HG03060 (cell line): ENCODE data around the gene EXOC4.
"Not testable (repeated sequence)": the region's sequence is repeated elsewhere in the genome, so short reads cannot be mapped to it uniquely, and the experiment has no call there.

Experiments
- ATAC-seq: cut with Tn5 transposase; IDR thresholded peaks from one replicate; pipeline ENCODE4 v1.9.1; 2021; ENCODE audit warnings: low read depth, moderate number of reproducible peaks; ENCODE audit not compliant: unreplicated experiment

The EXOC4 gene

GRCh38 chr7:133593561-133593960 is 340.7 kb downstream of the EXOC4 start:
- ATAC-seq = no peak

DNA sequence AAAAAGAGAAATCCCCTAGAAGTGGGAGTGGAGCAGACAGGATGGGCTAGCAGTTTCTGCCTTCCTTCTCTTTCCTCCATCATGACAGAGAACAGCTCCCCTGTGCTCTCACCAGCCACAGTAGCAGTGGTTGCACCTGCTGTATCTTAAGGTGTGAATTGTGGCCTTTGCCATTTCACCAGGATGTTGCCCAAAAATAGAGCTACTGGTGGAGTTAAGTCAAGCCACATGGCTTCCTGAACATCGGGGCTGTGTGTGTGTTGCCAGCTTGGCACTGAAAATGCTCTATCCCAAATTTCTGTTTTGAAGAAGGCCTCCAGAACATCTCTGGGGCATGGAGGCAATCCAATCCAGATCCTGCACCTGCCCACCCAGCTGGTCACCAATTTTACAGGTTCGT is 348.7 kb downstream of the EXOC4 start:
- no peak for ATAC-seq

GRCh38 chr7:133602291-133602690 is 349.4 kb downstream of the EXOC4 start:
- ATAC-seq = no peak

GRCh38 chr7:133606991-133607390 is 354.1 kb downstream of the EXOC4 start:
- ATAC-seq = no peak

DNA sequence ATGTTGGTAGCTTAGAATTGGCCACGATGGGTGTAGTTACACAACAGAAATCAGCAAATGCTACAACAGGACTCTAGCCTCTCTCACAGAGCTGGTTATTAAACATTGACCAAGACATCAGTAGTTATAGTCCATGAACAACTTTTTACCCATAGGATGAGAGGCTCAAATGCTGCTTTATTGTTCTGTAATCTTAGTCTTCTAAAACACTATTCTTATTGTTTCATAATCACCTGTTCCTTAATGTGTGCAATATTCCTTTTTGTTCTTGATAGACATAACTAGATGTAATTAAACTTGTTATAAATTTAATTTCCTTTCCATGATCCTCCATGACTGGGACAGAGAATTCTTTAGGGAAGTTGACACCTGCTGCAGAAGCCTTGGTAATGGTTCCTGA is 356.9 kb downstream of the EXOC4 start:
- ATAC-seq = no peak

DNA sequence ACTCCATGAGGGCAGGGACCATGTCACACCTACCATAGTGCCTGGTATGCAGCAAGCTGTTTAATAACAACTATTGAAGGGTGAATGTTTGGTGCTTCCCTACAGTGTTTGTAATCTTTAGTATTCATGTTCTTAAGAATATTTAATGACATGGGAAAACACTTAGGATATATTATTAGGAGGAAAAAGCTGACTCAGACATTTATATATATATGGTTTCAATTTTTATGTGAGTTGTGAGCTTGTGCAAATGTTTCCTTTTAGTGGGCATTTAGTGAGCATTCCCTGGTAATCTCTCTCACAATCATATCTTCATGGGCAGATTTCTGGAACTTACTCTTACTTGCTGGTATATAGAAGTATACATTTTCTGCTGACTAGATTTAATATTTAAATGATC is 359.1 kb downstream of the EXOC4 start:
- no peak for ATAC-seq

- ATAC-seq = no peak
Observed at GRCh38 chr7:133613250-133613790, 360.4 kb downstream of the EXOC4 start.

DNA sequence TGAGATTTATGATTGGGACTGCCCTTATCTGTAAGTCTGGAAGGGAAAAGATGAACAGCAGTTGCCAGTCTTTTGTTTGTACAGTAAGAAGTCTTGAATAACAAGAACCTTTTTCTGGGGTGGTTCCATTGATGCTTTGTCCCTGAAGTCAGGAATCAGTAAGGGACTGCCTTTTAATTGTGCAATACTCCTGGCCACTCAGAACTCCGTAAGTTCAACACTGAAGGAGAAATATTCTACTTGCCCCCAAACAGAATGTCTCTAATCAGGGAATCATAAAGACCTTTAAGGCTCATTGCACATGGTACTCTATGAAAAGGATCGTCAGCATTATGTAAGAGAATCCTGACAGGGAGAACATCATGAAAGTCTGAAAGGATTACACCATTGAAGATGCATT is 361.4 kb downstream of the EXOC4 start:
- no peak for ATAC-seq

DNA sequence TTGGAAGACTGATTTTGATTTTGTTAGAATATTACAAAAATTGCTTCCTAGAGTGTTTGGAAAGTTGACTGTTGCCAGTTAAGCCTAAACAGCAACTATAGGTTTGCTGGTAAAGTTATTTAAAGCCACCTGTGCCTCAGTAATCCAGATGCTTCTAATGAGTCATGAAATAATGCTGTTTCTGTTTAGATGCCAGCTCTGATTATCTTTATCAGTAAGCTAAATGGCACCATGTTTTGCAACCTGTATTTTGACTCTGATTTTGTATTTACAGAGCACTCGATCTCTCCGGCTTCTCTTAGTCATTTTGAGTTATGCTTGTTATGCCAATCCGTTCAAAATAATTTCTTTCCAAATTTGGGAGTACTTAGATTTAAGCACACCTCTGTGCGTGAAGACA is 366.1 kb downstream of the EXOC4 start:
- ATAC-seq = no peak

GRCh38 chr7:133619491-133619890 is 366.6 kb downstream of the EXOC4 start:
- ATAC-seq = no peak

DNA sequence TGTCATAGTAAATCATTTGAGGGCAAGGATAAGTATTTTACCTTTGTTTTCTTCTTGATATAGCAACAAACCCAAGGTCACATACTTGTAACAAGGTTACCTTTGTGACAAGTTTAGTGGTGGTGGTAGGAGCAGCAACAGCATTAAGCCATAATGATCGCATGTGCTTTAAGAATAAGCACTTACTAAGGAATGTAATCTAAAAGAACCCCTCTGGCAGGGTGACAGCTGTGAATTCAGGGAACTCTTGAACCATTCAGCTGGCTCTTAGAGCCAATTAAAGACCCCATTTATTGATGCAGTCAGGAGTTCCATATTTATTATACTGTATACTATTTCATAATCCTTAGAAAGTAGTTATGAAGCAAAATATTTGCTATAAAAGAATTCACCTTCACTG is 370.8 kb downstream of the EXOC4 start:
- ATAC-seq = no peak

GRCh38 chr7:133625046-133625445 is 372.2 kb downstream of the EXOC4 start:
- no peak for ATAC-seq

- no peak for ATAC-seq
Observed at GRCh38 chr7:133629701-133630100, 376.8 kb downstream of the EXOC4 start.

GRCh38 chr7:133633055-133633454 is 380.2 kb downstream of the EXOC4 start:
- no peak for ATAC-seq

DNA sequence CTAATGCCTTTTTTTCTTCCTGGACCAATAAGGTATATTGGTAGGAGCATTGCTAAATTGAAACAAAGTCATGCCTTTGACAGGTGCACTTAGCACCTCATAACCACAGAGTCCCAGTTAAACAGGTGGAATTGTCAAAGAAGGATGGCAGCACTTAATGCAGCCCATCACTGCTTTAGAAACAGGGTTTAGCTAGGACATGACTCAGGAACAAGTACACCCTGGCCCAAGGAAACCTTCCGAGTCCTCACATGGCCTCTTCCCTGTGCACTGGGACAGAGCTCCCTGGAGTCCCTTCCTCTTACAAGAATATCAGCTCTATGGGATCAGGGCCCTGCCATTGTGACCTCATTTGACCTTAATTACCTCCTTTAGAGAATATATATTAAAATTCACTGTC is 382.7 kb downstream of the EXOC4 start:
- ATAC-seq = no peak

GRCh38 chr7:133638857-133639256 is 386.0 kb downstream of the EXOC4 start:
- ATAC-seq = no peak

- ATAC-seq = no peak
Observed at GRCh38 chr7:133641436-133641835, 388.6 kb downstream of the EXOC4 start.

GRCh38 chr7:133642907-133643306 is 390.0 kb downstream of the EXOC4 start:
- no peak for ATAC-seq

DNA sequence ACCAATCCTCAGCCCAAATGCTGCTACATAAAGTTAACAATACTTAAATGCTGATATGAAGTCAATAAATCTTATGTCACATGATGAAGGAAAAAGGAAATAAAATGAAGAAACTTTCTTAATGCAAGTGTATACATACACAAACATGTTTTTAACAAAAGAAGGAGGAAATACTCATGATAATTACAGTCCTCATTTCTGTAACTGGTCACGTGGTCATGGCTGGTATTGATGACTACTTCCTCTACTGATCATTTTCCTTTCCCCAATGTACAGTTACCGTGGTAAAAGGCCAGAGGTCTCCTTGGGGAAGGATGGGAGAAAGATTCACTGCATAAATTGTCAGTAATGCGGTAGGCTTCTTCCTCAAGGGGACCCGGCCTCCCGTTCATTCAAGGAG is 390.8 kb downstream of the EXOC4 start:
- ATAC-seq = not testable (repeated sequence)

- ATAC-seq = no peak
Observed at GRCh38 chr7:133645884-133646391, 393.1 kb downstream of the EXOC4 start.

DNA sequence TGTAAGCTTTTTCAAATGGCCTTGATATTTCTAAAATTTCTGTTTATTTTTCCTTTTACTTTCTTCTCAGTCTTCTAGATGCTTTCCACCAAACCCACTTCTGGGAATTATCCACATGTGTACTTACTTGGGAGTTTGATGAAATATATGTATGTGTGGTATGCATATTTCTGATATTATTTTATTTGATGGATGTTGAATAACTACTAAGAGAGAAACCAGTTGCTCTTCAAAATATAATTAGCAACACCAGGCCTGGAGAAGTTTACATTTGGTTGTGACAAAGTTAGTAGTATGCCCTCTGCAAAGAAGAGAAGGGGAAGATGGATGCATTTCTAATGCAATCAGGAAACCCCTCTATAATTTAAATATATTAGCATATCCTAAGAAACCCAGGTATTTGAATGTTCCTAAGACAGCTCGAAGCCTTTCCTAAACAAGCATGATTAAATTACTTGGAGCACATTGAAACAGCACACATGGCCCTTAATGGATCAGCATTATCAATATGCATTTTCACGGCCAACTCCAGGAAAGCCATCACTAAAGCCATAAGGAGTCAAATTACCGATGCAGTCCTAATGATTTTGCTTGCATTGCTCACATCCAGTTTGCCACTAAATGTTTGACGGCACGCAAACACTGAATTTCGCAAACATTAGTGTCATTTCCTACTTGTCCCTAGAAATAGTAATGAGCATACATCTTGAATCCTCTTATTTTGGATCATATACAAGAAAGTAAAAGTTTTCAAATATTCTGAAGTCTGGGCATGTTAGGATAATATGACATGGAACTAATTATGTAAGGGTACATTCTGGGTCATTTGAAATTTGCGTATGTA is 393.8 kb downstream of the EXOC4 start:
- ATAC-seq = no peak

GRCh38 chr7:133649593-133649992 is 396.7 kb downstream of the EXOC4 start:
- ATAC-seq = no peak
